HG03280 (cell line): ENCODE data around the gene SPDYE1.

Source experiments
- ATAC-seq: cut with Tn5 transposase; IDR thresholded peaks from one replicate; pipeline ENCODE4 v1.9.1; 2021; ENCODE audit warnings: mild to moderate bottlenecking, moderate library complexity; ENCODE audit not compliant: unreplicated experiment

SPDYE1 gene

GRCh38 chr7:44042221-44042620 lies 44.5 kb downstream of the SPDYE1 start:
- ATAC-seq: no peak

- no peak for ATAC-seq
These were observed 46.2 kb downstream of the SPDYE1 start for GRCh38 chr7:44043902-44044301.

GRCh38 chr7:44044315-44045225 lies 46.9 kb downstream of the SPDYE1 start, which contains the start of gene DBNL:
Gene DBNL, plus strand, starts transcription at chr7:44044702. Its CDS starts 36 bp downstream, at chr7:44044738.
- ATAC-seq: peak; percentile 75

GRCh38 chr7:44045226-44046014 lies 47.7 kb downstream of the SPDYE1 start:
- ATAC-seq: no peak

GRCh38 chr7:44046321-44047061 lies 48.8 kb downstream of the SPDYE1 start:
- peak; percentile 43 for ATAC-seq

- ATAC-seq: no peak
These were observed 50.5 kb downstream of the SPDYE1 start for GRCh38 chr7:44048031-44048795.

GRCh38 chr7:44050121-44050914 lies 52.6 kb downstream of the SPDYE1 start:
- ATAC-seq: no peak

- no peak for ATAC-seq
These were observed 53.3 kb downstream of the SPDYE1 start for GRCh38 chr7:44050915-44051560.

- ATAC-seq: no peak
These were observed 54.0 kb downstream of the SPDYE1 start for GRCh38 chr7:44051611-44052220.

GRCh38 chr7:44052771-44053365 lies 55.2 kb downstream of the SPDYE1 start:
- no peak for ATAC-seq

- ATAC-seq: no peak
These were observed 59.0 kb downstream of the SPDYE1 start for GRCh38 chr7:44056681-44057080.

- ATAC-seq: no peak
These were observed 59.6 kb downstream of the SPDYE1 start for GRCh38 chr7:44057181-44057848.

- ATAC-seq: no peak
These were observed 60.4 kb downstream of the SPDYE1 start for GRCh38 chr7:44057849-44058758.

GRCh38 chr7:44058759-44059218 lies 61.1 kb downstream of the SPDYE1 start:
- ATAC-seq: no peak

GRCh38 chr7:44059219-44060090 lies 61.8 kb downstream of the SPDYE1 start:
- no peak for ATAC-seq
